Uterus (tissue), 2 donors: ENCODE measurements around the gene PHF1.

ENCODE experiments used
- CTCF ChIP-seq, 4 experiments: fragments of 200-600 bp in 2 of 4; fragments of 450-650 bp in 2 of 4; sonication (generic) in 2 of 4; IDR thresholded peaks; one replicate each; pipeline ENCODE4 v1.5.1; 2016 to 2019; ENCODE audit warnings: antibody characterized with exemption in 4 of 4, mild to moderate bottlenecking in 2 of 4, moderate library complexity in 1 of 4
- POLR2A ChIP-seq, 2 donors: fragments of 450-650 bp; IDR thresholded peaks; one replicate each; pipeline ENCODE4 v1.6.1; 2016; ENCODE audit warnings: antibody characterized with exemption in 2 of 2, mild to moderate bottlenecking in 1 of 2, moderate library complexity in 1 of 2

DNA sequence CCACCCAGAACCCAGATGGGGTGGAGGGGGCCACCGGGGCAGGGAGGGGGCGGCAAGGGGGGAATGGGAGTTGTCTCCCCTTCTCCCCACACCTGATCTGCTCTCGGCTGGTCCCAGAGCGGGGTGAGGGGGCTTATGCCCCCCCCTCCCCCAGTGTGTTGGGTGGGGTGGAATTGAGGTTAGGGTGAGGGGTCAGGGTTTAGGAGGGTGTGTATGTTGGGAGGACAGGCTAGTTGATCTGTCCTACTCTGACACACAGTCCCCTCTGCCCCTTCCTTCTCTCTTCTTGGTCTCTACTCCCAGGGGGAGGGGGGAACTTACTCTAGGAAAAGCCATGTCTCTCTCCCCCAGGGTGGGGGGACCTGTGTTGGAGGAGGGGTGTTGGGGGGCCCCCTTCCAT lies 41.7 kb downstream of the PHF1 start:
- TF ChIP-seq CTCF (IDR thresholded peaks at IDR 0.05) (no peak), POLR2A (IDR thresholded peaks at IDR 0.05) (no peak)
